K562 (cell line): ENCODE results near the gene CCDC116. TPM values are rescaled to one million over a fixed set of nuclear protein-coding genes. Genes with fewer than 3 reads are reported as not detected.
A peak's percentile ranks its signal among the peaks of the same experiment; 100 is the strongest.

ENCODE experiments used
- CAMTA2 ChIP-seq: fragments of 250-450 bp; sonication (Bioruptor Pico); conservative IDR thresholded peaks from 2 replicates; pipeline ENCODE4 v1.5.1; 2022
- CTBP1 ChIP-seq: fragments of 450-650 bp; IDR thresholded peaks from 2 replicates; pipeline ENCODE4 v1.6.1; 2016; ENCODE audit warnings: borderline replicate concordance
- DIDO1 ChIP-seq: fragments of 450-650 bp; IDR thresholded peaks from 2 replicates; pipeline ENCODE4 v1.6.1; 2016; ENCODE audit warnings: low read depth, missing biosample characterization, missing genetic modification characterization
- EGR1 ChIP-seq: fragments of 450-650 bp; conservative IDR thresholded peaks from 2 replicates; pipeline ENCODE4 v1.6.1; 2017; ENCODE audit warnings: mild to moderate bottlenecking
- GATAD2B ChIP-seq: fragments of 450-650 bp; IDR thresholded peaks from 2 replicates; pipeline ENCODE4 v1.6.1; 2017; ENCODE audit warnings: mild to moderate bottlenecking, borderline replicate concordance
- HDAC6 ChIP-seq: IDR thresholded peaks from 2 replicates; pipeline ENCODE4 v1.6.1; 2012; ENCODE audit warnings: low read depth, mild to moderate bottlenecking, control low read depth, inconsistent platforms, low read length, moderate library complexity
- KAT2B ChIP-seq: IDR thresholded peaks from one replicate; pipeline ENCODE4 v1.6.1; 2012; ENCODE audit warnings: low read depth, mild to moderate bottlenecking, control low read depth, inconsistent platforms, low read length, moderate library complexity
- KLF16 ChIP-seq: IDR thresholded peaks from 2 replicates; pipeline ENCODE4 v1.6.1; 2016; ENCODE audit warnings: antibody characterized with exemption
- MEF2D ChIP-seq: conservative IDR thresholded peaks from 2 replicates; pipeline ENCODE4 v1.6.1; 2016; ENCODE audit warnings: low read depth, missing genetic modification characterization, missing compliant biosample characterization
- NCOA1 ChIP-seq: fragments of 450-650 bp; IDR thresholded peaks from 2 replicates; pipeline ENCODE4 v1.6.1; 2016; ENCODE audit warnings: low read depth
- RCOR1 ChIP-seq, 2 experiments: IDR thresholded peaks; 2 replicates each; pipeline ENCODE4 v1.6.1; 2012; ENCODE audit warnings: low read depth in 2 of 2, low read length in 2 of 2, borderline replicate concordance in 1 of 2, improper control_type of control experiment in 1 of 2
- RREB1 ChIP-seq: fragments of 250-450 bp; sonication (Bioruptor Pico); IDR thresholded peaks from 2 replicates; pipeline ENCODE4 v1.4.0; 2020
- SMAD1 ChIP-seq: fragments of 150-350 bp; IDR thresholded peaks from 2 replicates; pipeline ENCODE4 v1.6.1; 2014; ENCODE audit warnings: low read length, low read depth; ENCODE audit not compliant: partially characterized antibody
- SRSF7 ChIP-seq: fragments of 200-400 bp; formaldehyde crosslinking; optimal IDR thresholded peaks from 2 replicates; pipeline ENCODE3; 2017; ENCODE audit warnings: mild to moderate bottlenecking, low read depth, low read length
- ZFP36 ChIP-seq: fragments of 150-350 bp; IDR thresholded peaks from 2 replicates; pipeline ENCODE4 v1.6.1; 2018; ENCODE audit warnings: low read length, low read depth; ENCODE audit not compliant: partially characterized antibody
- ZNF133 ChIP-seq: fragments of 250-450 bp; sonication (Bioruptor Pico); IDR thresholded peaks from 2 replicates; pipeline ENCODE4 v1.4.0; 2020; ENCODE audit warnings: mild to moderate bottlenecking
- ZNF253 ChIP-seq: fragments of 250-450 bp; sonication (Bioruptor Pico); conservative IDR thresholded peaks from 2 replicates; pipeline ENCODE4 v1.6.1; 2021; ENCODE audit warnings: mild to moderate bottlenecking
- polyA plus RNA-seq, 8 experiments: library from polyadenylated mRNA; depleted of rRNA in 4 of 8; stranded (reverse) in 5 of 8; unstranded in 3 of 8; fragments of >200 nt; fragmentation: Nextera tagmentation in 2 of 8; fragmentation: Illumina TruSeq in 1 of 8; extraction: Ambion mirVana in 2 of 8; extraction: Trizol in 1 of 8; gene quantifications; 2 replicates each; pipeline versions ENCODE4 v1.2.1 to v1.2.3, GENCODE V29; 2011 to 2014; ENCODE audit warnings: inconsistent platforms in 1 of 8, missing spikeins in 1 of 8
- total RNA-seq, 7 experiments: library from RNA; depleted of rRNA in 6 of 7; stranded (reverse); fragments of >200 nt in 6 of 7; fragmentation: Illumina TruSeq in 2 of 7; extraction: Trizol in 2 of 7; gene quantifications; 2 replicates each; pipeline versions ENCODE4 v1.2.1 to v1.2.3, GENCODE V29; 2011 to 2021; ENCODE audit warnings: low replicate concordance in 1 of 7
- TF ChIP-seq, protein P1 (sequence below), 2 experiments: fragments of 450-650 bp in 1 of 2; sonication (generic) in 1 of 2; formaldehyde crosslinking in 1 of 2; IDR thresholded peaks in 1 of 2; conservative IDR thresholded peaks in 1 of 2; 2 replicates each; pipeline versions ENCODE4 v1.6.1 to v1.8.1; 2016 to 2023; ENCODE audit warnings: mild to moderate bottlenecking in 2 of 2, moderate library complexity in 2 of 2, inconsistent platforms in 1 of 2, missing genetic modification reagents in 1 of 2

Gene CCDC116
- total and polyA plus RNA-seq, 9 of the 15 experiments (the other 6 are each of a cell fraction or from before 2014, with no cell fraction given): 1.6 to 11.3 (median 4.7) TPM

GRCh38 chr22:21661991-21662390, 29.4 kb downstream of the CCDC116 start (continued):
- TF ChIP-seq KAT2B (no peak), KLF16 (no peak), EGR1 (no peak), GATAD2B (no peak), ZNF133 (no peak), SRSF7 (no peak), CAMTA2 (CRISPR knock-in tag) (no peak), CTBP1 (no peak), RREB1 (CRISPR knock-in tag) (no peak), ZNF253 (no peak), RCOR1 (IDR thresholded peaks at IDR 0.05; ENCODE audit: borderline replicate concordance in 1 of 2, low read depth in 2 of 2, low read length in 2 of 2) (peak in 1 of 2 experiments; percentile 64; a peak in 1 of 4 replicates), DIDO1 (tag) (no peak), ZFP36 (peak; percentile 98), SMAD1 (no peak), HDAC6 (no peak), NCOA1 (no peak), MEF2D (tag) (no peak)
- TF ChIP-seq, protein P1, sequence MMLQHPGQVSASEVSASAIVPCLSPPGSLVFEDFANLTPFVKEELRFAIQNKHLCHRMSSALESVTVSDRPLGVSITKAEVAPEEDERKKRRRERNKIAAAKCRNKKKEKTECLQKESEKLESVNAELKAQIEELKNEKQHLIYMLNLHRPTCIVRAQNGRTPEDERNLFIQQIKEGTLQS (IDR thresholded peaks at IDR 0.05): no peak
- TF ChIP-seq, protein P1 (CRISPR knock-in tag; conservative IDR thresholded peaks at IDR 0.05): peak; percentile 66; the same call in 1 of the 2 replicates
